ENCODE results near the gene SELENOO. TPM values are rescaled to one million over a fixed set of nuclear protein-coding genes. Genes with fewer than 3 reads are reported as not detected.

Gene SELENOO
- polyA plus RNA-seq, 1 of the 3 experiments (the other 2 are of a cell fraction), result 26.7 TPM

GRCh38 chr22:50251477-50252081, 50.8 kb downstream of the SELENOO start:
- 28% methylated on average over 18 of the region's 36 CpGs for WGBS (ENCODE audit: low lambda C conversion rate)
- H3K4me2 ChIP-seq, result peak overlapping the region; percentile 99
- POLR2A ChIA-PET, result interaction anchor here (0.9 to 2.1 kb wide), 2 partner anchors 11 to 18 kb away, joined by 4 to 10 read pairs; no protein-coding TSS in a partner anchor

DNA sequence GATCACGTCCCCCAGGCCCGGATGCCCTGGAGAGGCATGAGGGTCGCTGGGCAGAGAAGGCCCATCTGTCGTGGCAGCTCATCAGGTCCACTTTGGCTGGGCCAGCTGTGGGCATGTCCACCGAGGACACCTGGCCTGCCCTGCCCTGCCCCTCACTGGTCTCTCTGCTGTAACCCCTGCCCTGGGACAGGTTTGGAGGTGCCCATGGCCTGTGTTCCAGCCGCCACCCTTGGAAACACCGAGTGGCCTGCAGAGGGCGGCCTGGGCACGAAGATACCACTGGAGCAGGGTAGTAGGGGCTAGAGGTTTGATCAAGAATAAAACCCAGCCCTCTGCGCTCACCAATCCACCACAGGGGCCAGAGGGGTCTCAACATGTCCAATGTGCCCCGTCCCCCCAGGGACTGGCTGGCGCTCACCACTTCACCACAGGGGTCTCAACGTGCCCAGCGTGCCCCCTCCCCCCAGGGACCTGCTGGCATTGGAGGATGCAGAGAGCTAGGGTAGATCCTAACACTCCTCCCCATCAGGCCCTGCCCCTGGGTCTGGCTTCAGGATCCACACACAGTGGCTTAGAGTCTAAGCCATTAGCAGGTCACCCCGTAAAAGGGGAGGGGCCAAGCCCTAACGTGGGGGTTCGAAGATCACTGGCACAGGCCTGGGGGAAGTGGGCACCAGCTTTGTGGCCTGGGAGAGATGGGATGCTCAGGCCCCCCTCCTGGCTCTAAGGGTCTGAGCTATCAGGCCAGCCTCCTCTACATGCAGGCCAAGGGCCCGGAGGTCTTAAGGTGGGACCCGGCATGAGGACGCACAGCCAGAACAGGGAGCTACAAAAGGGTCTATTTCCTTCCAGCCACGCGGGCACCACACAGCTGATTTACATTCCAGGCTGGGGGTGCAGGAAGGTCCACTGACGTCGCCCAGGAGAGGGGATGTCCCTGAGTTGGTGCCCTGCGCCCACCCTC, 51.6 kb downstream of the SELENOO start:
- no peaks in the 10 kb centered on the region for H3K9me2 ChIP-seq
- H3K27me3 ChIP-seq (ENCODE audit: insufficient read depth), result no peaks in the 10 kb centered on the region
- peak; percentile 83 for DNase-seq
- no peaks in the 10 kb centered on the region for H3K9me3 ChIP-seq
- H3K79me2 ChIP-seq (ENCODE audit: insufficient read depth), result peaks cover 17% of the 10 kb centered on the region; the same call in 1 of the 2 replicates
- peak overlapping the region in 1 of 2 experiments; percentile 69; a peak in 2 of 4 replicates for H3K27ac ChIP-seq (ENCODE audit: low read depth in 2 of 2, low read length in 1 of 2)
- H2AFZ ChIP-seq (ENCODE audit: low read depth), result no peak overlapping the region
- WGBS (ENCODE audit: low lambda C conversion rate), result 72% methylated on average over 12 of the region's 25 CpGs
- peak overlapping the region; percentile 99; the same call in 1 of the 2 replicates for H3K4me2 ChIP-seq
- 0 out of 2 replicates have a peak, but pooled peaks cover 7% of the 10 kb centered on the region for H4K20me1 ChIP-seq (ENCODE audit: insufficient read depth)
- H3K4me1 ChIP-seq (ENCODE audit: control insufficient read depth in 1 of 2, insufficient read depth in 2 of 2, low read depth in 1 of 2, low read length in 1 of 2), result peaks cover 5 to 43% of the 10 kb centered on the region in 2 experiments; a peak in 2 of 4 replicates
- H3F3A ChIP-seq (replicated peaks; ENCODE audit: insufficient read depth), result peaks cover 20% of the 10 kb centered on the region
- H3K9ac ChIP-seq, result no peak overlapping the region
- POLR2A ChIA-PET, result interaction anchor here (0.7 to 2.1 kb wide), 2 partner anchors 11 to 74 kb away, joined by 4 to 10 read pairs; partner anchors contain the start of gene DENND6B
- no peak overlapping the region; a peak in 2 of 4 replicates for H3K4me3 ChIP-seq (ENCODE audit: low read depth in 2 of 2, low read length in 1 of 2)
- peaks cover 3 to 37% of the 10 kb centered on the region in 2 experiments for H3K36me3 ChIP-seq (replicated peaks in 1 of 2; ENCODE audit: control insufficient read depth in 1 of 2, insufficient read depth in 2 of 2, low read length in 1 of 2)
- CTCF ChIA-PET, result interaction anchor here (0.7 to 4.3 kb wide), 24 partner anchors 9 to 369 kb away, joined by 3 to 72 read pairs (median 4); partner anchors contain the start of genes DENND6B, MAPK11, MAPK12 and SCO2
- TF ChIP-seq FOXM1 (IDR thresholded peaks at IDR 0.05; ENCODE audit: low read depth) (no peak), CHD2 (IDR thresholded peaks at IDR 0.05; ENCODE audit: low read length, partially characterized antibody) (no peak), RAD21 (IDR thresholded peaks at IDR 0.05; ENCODE audit: low read length) (peak; percentile 77), NRF1 (IDR thresholded peaks at IDR 0.05; ENCODE audit: low read depth, low read length) (no peak), RCOR1 (IDR thresholded peaks at IDR 0.05; ENCODE audit: low read length) (no peak), SMC3 (IDR thresholded peaks at IDR 0.05; ENCODE audit: low read depth, low read length) (peak; percentile 79), FOXJ3 (CRISPR knock-in tag; IDR thresholded peaks at IDR 0.05) (no peak), RXRA (IDR thresholded peaks at IDR 0.05; ENCODE audit: borderline replicate concordance, low read depth) (no peak), CTCF (IDR thresholded peaks at IDR 0.05) (peak; percentile 73), GABPA (IDR thresholded peaks at IDR 0.05; ENCODE audit: low read depth) (no peak), GATA2 (CRISPR knock-in tag; IDR thresholded peaks at IDR 0.05) (no peak)
- TF ChIP-seq, protein P1, sequence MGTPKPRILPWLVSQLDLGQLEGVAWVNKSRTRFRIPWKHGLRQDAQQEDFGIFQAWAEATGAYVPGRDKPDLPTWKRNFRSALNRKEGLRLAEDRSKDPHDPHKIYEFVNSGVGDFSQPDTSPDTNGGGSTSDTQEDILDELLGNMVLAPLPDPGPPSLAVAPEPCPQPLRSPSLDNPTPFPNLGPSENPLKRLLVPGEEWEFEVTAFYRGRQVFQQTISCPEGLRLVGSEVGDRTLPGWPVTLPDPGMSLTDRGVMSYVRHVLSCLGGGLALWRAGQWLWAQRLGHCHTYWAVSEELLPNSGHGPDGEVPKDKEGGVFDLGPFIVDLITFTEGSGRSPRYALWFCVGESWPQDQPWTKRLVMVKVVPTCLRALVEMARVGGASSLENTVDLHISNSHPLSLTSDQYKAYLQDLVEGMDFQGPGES (IDR thresholded peaks at IDR 0.05; ENCODE audit: low read depth, low read length), result no peak

More at GRCh38 chr22:50251477-50252081, 50.8 kb downstream of the SELENOO start:
- H3K4me3 ChIP-seq (ENCODE audit: low read depth in 2 of 2, low read length in 1 of 2), result peak overlapping the region; percentile 80 to 89; a peak in 3 of 4 replicates
- no peaks in the 10 kb centered on the region for H3K9me2 ChIP-seq
- no peak for DNase-seq
- H3K9ac ChIP-seq, result peak overlapping the region; percentile 92; the same call in 1 of the 2 replicates
- peak overlapping the region in 1 of 2 experiments; percentile 69; a peak in 2 of 4 replicates for H3K27ac ChIP-seq (ENCODE audit: low read depth in 2 of 2, low read length in 1 of 2)
- TF ChIP-seq FOXM1 (IDR thresholded peaks at IDR 0.05; ENCODE audit: low read depth), result no peak
- no peak for TF ChIP-seq RCOR1 (IDR thresholded peaks at IDR 0.05; ENCODE audit: low read length)
- TF ChIP-seq MAX (IDR thresholded peaks at IDR 0.05; ENCODE audit: low read depth), result no peak
- TF ChIP-seq MEF2A (IDR thresholded peaks at IDR 0.05; ENCODE audit: borderline replicate concordance, low read depth), result no peak
- no peak for TF ChIP-seq TCF12 (IDR thresholded peaks at IDR 0.05)
- no peak for TF ChIP-seq TEAD4 (IDR thresholded peaks at IDR 0.05; ENCODE audit: borderline replicate concordance, insufficient read depth)
- TF ChIP-seq FOXJ3 (CRISPR knock-in tag; IDR thresholded peaks at IDR 0.05), result no peak
- TF ChIP-seq NFIC (IDR thresholded peaks at IDR 0.05; ENCODE audit: borderline replicate concordance), result no peak
- H2AFZ ChIP-seq (ENCODE audit: low read depth), result no peak overlapping the region
- H3K4me1 ChIP-seq (ENCODE audit: control insufficient read depth in 1 of 2, insufficient read depth in 2 of 2, low read depth in 1 of 2, low read length in 1 of 2), result peaks cover 5 to 46% of the 10 kb centered on the region in 2 experiments; a peak in 2 of 4 replicates
- CTCF ChIA-PET, result interaction anchor here (0.6 to 4.3 kb wide), 22 partner anchors 10 to 435 kb away, joined by 3 to 72 read pairs (median 4); partner anchors contain the start of genes DENND6B, MAPK11, MAPK12 and SCO2
- peaks cover 27% of the 10 kb centered on the region for H3F3A ChIP-seq (replicated peaks; ENCODE audit: insufficient read depth)
- H3K9me3 ChIP-seq, result no peaks in the 10 kb centered on the region
- 0 out of 2 replicates have a peak, but pooled peaks cover 7% of the 10 kb centered on the region for H4K20me1 ChIP-seq (ENCODE audit: insufficient read depth)
- H3K36me3 ChIP-seq (replicated peaks in 1 of 2; ENCODE audit: control insufficient read depth in 1 of 2, insufficient read depth in 2 of 2, low read length in 1 of 2), result peaks cover 5 to 31% of the 10 kb centered on the region in 2 experiments
- no peaks in the 10 kb centered on the region for H3K27me3 ChIP-seq (ENCODE audit: insufficient read depth)
- peaks cover 21% of the 10 kb centered on the region; the same call in 1 of the 2 replicates for H3K79me2 ChIP-seq (ENCODE audit: insufficient read depth)
